Esophagus squamous epithelium (tissue), 5 donors: ENCODE data around the gene SLC7A8. TPM values are rescaled to one million over a fixed set of nuclear protein-coding genes. Genes with fewer than 3 reads are reported as not detected.

Experiments used
- DNase-seq: peaks from one replicate; lab custom pipeline; 2025; lab: John Stamatoyannopoulos, UW
- H3K27ac ChIP-seq, 4 donors: fragments of 200-600 bp; sonication (generic); one replicate each; pipeline ENCODE4 v1.5.1; 2016 to 2019; ENCODE audit warnings: mild to moderate bottlenecking in 1 of 4
- H3K27me3 ChIP-seq, 4 donors: fragments of 200-600 bp; sonication (generic); 1 replicate in 3 of 4; 2 replicates in 1 of 4; pipeline versions ENCODE4 v1.5.1 to v1.6.0; 2017 to 2021; ENCODE audit warnings: antibody characterized with exemption in 1 of 4
- H3K36me3 ChIP-seq, 3 donors: fragments of 200-600 bp; sonication (generic); one replicate each; pipeline ENCODE4 v1.5.1; 2016 to 2019
- H3K4me1 ChIP-seq, 3 donors: fragments of 200-600 bp; sonication (generic); one replicate each; pipeline ENCODE4 v1.5.1; 2017 to 2019
- H3K4me3 ChIP-seq, 4 donors: fragments of 200-600 bp; sonication (generic); 1 replicate in 3 of 4; 2 replicates in 1 of 4; pipeline ENCODE4 v1.5.1; 2016 to 2019; ENCODE audit warnings: mild to moderate bottlenecking in 2 of 4, moderate library complexity in 1 of 4
- H3K9me3 ChIP-seq, 3 donors: fragments of 200-600 bp; sonication (generic); one replicate each; pipeline ENCODE4 v1.5.1; 2016 to 2019
- POLR2A ChIP-seq, 4 donors: fragments of 450-650 bp; IDR thresholded peaks; one replicate each; pipeline ENCODE4 v1.6.1; 2017; ENCODE audit warnings: antibody characterized with exemption in 4 of 4, mild to moderate bottlenecking in 4 of 4, moderate library complexity in 3 of 4
- WGBS, 2 donors: methylation state at CpG; one replicate each; pipeline ENCODE4 v1.1.5; 2018; 5-methylcytosine and 5-hydroxymethylcytosine counted together
- intact Hi-C: fragments of 100-400 bp; cut with DNase I; formaldehyde crosslinking; loops from one replicate; pipeline ENCODE4 v1.15.0; 2022
- total RNA-seq, 4 donors: library from RNA; depleted of rRNA; stranded (reverse); fragments of >200 nt; gene quantifications; one replicate each; pipeline ENCODE4 v1.1.0, GENCODE V29; 2016
- TF ChIP-seq, protein P1 (sequence below), 6 experiments: fragments of 450-650 bp in 4 of 6; fragments of 200-600 bp in 2 of 6; sonication (generic) in 2 of 6; IDR thresholded peaks; one replicate each; pipeline ENCODE4 v1.5.1; 2016 to 2019; ENCODE audit warnings: antibody characterized with exemption in 6 of 6, mild to moderate bottlenecking in 4 of 6, moderate library complexity in 4 of 6
- donor health status: DM: yes; HTN: yes; CAD: no.

The SLC7A8 gene
- total RNA-seq, 4 donors from 2014 or later, result 22.2 to 58.0 (median 39.8) TPM

DNA sequence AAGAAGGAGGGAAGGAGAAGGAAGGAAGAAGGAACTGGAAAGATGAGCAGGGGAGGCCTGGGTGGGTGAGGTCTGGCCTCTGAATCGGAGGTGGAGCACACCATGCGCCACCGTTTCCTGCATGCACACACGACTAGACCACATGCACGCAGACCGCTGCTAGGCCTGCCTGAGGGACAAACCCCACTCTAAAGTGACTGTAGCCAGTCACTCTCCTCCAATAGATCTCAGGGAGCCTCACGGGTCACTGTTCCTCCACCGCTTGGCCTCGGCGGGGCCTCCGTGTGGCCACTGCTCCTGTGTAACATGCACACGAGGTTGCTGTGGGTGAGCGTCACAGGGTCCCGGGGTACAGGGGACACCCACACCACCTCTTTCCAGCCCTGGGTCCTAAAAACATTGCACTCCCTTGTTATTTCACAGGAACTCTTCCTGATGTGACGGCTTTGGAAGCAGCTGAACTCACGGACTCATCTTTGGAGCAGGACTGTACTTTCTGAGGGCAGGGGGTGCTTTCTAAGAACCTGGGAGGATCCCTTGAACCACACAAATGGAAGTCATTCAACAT lies 46.8 kb downstream of the SLC7A8 start:
- Histone ChIP-seq H3K27ac (no peak overlapping the region), H3K27me3 (no peaks in the 10 kb centered on the region), H3K4me3 (no peak overlapping the region), H3K4me1 (peaks cover 7 to 26% (median 10%) of the 10 kb centered on the region in 3 donors), H3K9me3 (no peaks in the 10 kb centered on the region), H3K36me3 (peaks cover 5 to 75% (median 15%) of the 10 kb centered on the region in 3 donors)
- TF ChIP-seq, protein P1, sequence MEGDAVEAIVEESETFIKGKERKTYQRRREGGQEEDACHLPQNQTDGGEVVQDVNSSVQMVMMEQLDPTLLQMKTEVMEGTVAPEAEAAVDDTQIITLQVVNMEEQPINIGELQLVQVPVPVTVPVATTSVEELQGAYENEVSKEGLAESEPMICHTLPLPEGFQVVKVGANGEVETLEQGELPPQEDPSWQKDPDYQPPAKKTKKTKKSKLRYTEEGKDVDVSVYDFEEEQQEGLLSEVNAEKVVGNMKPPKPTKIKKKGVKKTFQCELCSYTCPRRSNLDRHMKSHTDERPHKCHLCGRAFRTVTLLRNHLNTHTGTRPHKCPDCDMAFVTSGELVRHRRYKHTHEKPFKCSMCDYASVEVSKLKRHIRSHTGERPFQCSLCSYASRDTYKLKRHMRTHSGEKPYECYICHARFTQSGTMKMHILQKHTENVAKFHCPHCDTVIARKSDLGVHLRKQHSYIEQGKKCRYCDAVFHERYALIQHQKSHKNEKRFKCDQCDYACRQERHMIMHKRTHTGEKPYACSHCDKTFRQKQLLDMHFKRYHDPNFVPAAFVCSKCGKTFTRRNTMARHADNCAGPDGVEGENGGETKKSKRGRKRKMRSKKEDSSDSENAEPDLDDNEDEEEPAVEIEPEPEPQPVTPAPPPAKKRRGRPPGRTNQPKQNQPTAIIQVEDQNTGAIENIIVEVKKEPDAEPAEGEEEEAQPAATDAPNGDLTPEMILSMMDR (IDR thresholded peaks at IDR 0.05), result no peak
- intact Hi-C loops, result no loop called here
- DNase-seq, result no peak
- WGBS, 2 donors, result 67 to 80% methylated on average over 8 to 10 of the region's 16 CpGs

DNA sequence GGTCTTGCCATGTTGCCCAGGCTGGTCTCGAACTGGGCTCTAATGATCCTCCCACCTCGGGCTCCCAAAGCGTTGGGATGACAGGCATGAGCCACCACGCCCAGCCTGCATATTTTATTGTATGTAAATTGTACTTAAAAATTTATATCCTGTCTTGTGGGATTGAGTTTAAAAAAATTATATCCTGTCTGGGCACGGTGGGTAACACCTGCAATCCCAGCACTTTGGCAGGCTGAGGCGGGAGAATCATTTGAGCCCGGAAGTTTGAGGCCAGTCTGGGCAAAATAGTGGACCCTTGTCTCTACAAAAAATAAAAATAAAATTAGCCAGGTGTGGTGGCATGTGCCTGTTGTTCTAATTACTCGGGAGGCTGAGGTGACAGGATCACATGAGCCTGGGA lies 50.5 kb downstream of the SLC7A8 start:
- DNase-seq, result no peak
- no peaks in the 10 kb centered on the region for H3K9me3 ChIP-seq
- no peaks in the 10 kb centered on the region for H3K27me3 ChIP-seq
- intact Hi-C loops, result no loop called here
- H3K27ac ChIP-seq, result no peak overlapping the region
- peaks cover 11 to 36% (median 16%) of the 10 kb centered on the region in 3 donors for H3K4me1 ChIP-seq
- H3K4me3 ChIP-seq, result no peak overlapping the region
- no peak for TF ChIP-seq POLR2A (IDR thresholded peaks at IDR 0.05)
- TF ChIP-seq, protein P1 (IDR thresholded peaks at IDR 0.05), result no peak
- 19 to 43% methylated on average over 8 of the region's 8 CpGs for whole genome bisulfite sequencing, 2 donors
- peaks cover 0 to 72% (median 5%) of the 10 kb centered on the region in 3 donors for H3K36me3 ChIP-seq

DNA sequence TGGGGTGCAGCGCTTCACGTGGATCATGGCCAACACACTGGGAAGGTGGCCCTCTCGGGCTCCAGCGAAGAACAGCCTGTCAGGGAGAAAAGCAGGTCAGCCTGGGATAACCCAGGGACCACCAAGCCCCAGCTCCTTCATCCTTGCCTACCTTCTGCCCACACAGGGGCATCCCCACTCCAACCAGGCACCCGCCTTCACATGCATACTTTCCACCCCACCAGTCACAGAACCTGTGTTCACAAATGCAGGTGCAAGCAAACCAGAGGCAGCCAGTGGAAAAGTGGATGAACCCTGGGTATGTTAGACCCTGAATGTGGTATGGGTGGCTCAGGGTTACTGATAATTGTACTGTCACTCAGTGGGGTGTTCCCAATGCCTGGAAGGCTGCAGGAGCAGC lies 52.0 kb downstream of the SLC7A8 start:
- intact Hi-C loops, result no loop called here
- TF ChIP-seq, protein P1 (IDR thresholded peaks at IDR 0.05), result no peak
- no peak for TF ChIP-seq POLR2A (IDR thresholded peaks at IDR 0.05)
- Histone ChIP-seq H3K4me3 (no peak overlapping the region), H3K9me3 (no peaks in the 10 kb centered on the region), H3K36me3 (peaks cover 0 to 73% (median 0%) of the 10 kb centered on the region in 3 donors), H3K4me1 (peaks cover 5 to 25% (median 7%) of the 10 kb centered on the region in 3 donors), H3K27me3 (no peaks in the 10 kb centered on the region), H3K27ac (peak overlapping the region in 2 of 4 donors; percentile 9 to 29)
- DNase-seq, result no peak
- 83 to 86% methylated on average over 3 to 5 of the region's 5 CpGs for WGBS, 2 donors

DNA sequence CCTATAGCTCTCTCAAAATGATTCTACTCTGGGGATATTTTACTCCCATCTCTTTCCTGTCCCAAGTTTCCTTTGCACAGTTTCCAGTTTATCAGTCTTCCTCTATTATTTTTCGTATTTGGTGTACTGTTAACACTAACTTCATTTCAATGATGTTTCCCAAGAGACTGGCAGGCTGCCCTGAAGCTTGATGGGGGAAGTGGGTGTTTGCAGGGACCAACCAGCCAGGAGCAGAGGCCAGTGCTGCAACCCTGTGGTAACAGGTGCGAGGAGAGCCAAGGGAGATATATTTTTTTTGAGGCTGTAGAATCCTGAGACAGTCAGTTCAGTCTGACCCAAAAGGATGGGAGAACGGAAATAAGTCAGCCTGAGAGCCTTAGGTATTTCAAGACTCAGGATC lies 52.6 kb downstream of the SLC7A8 start:
- TF ChIP-seq POLR2A (IDR thresholded peaks at IDR 0.05), result no peak
- TF ChIP-seq, protein P1 (IDR thresholded peaks at IDR 0.05), result no peak
- no peaks in the 10 kb centered on the region for H3K9me3 ChIP-seq
- no peaks in the 10 kb centered on the region for H3K27me3 ChIP-seq
- DNase-seq, result no peak
- intact Hi-C loops, result no loop called here
- WGBS, 2 donors, result 60 to 62% methylated on average over 3 of the region's 3 CpGs
- H3K4me3 ChIP-seq, result no peak overlapping the region
- peaks cover 0 to 72% (median 0%) of the 10 kb centered on the region in 3 donors for H3K36me3 ChIP-seq
- peak overlapping the region in 2 of 4 donors; percentile 9 to 29 for H3K27ac ChIP-seq
- peaks cover 5 to 31% (median 7%) of the 10 kb centered on the region in 3 donors for H3K4me1 ChIP-seq

DNA sequence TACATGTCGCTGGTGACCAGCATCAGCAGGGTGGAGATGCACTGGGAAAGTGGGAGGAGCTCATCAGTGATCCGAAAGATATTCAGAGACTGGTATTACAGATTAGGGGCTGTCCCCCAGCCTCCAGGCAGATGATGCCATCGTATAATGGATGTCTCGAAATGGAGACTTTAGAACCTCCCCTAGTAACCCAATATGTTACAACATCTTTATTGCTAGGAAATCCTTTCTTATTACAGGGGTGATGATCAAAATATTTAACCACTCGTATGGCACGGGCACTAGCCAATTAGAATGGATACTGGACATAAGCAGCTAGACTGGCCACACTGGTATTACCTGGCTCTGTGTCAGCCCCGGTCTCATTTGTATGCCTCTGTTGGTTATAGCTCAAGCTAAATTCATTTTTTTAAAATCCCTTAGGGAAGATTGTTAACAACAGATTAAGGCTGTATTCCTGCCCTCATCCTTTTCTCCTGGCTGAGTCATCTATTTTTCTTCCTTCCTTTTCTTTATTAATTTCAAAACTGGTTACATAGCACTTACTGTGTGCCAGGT lies 53.6 kb downstream of the SLC7A8 start:
- Histone ChIP-seq H3K9me3 (no peaks in the 10 kb centered on the region), H3K27me3 (no peaks in the 10 kb centered on the region), H3K4me3 (no peak overlapping the region), H3K27ac (peak overlapping the region in 3 of 4 donors; percentile 15 to 29 (median 17)), H3K36me3 (peaks cover 0 to 67% (median 0%) of the 10 kb centered on the region in 3 donors), H3K4me1 (peaks cover 5 to 32% (median 7%) of the 10 kb centered on the region in 3 donors)
- DNase-seq, result no peak
- TF ChIP-seq, protein P1 (IDR thresholded peaks at IDR 0.05), result no peak
- TF ChIP-seq POLR2A (IDR thresholded peaks at IDR 0.05), result no peak
- 41 to 59% methylated on average over 7 of the region's 7 CpGs for WGBS, 2 donors
- intact Hi-C loops, result no loop called here
